ENCODE data around the gene GAB1.

- TF ChIP-seq, protein P1, sequence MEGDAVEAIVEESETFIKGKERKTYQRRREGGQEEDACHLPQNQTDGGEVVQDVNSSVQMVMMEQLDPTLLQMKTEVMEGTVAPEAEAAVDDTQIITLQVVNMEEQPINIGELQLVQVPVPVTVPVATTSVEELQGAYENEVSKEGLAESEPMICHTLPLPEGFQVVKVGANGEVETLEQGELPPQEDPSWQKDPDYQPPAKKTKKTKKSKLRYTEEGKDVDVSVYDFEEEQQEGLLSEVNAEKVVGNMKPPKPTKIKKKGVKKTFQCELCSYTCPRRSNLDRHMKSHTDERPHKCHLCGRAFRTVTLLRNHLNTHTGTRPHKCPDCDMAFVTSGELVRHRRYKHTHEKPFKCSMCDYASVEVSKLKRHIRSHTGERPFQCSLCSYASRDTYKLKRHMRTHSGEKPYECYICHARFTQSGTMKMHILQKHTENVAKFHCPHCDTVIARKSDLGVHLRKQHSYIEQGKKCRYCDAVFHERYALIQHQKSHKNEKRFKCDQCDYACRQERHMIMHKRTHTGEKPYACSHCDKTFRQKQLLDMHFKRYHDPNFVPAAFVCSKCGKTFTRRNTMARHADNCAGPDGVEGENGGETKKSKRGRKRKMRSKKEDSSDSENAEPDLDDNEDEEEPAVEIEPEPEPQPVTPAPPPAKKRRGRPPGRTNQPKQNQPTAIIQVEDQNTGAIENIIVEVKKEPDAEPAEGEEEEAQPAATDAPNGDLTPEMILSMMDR (IDR thresholded peaks at IDR 0.05), result no peak
- TF ChIP-seq POLR2A (IDR thresholded peaks at IDR 0.05), result no peak
- no peak for TF ChIP-seq EP300 (IDR thresholded peaks at IDR 0.05)
- TF ChIP-seq POLR2AphosphoS5 (IDR thresholded peaks at IDR 0.05), result no peak
These were observed 179.2 kb downstream of the GAB1 start for GRCh38 chr4:143515905-143516304.

All from upper lobe of left lung (tissue), 4 donors.